Stimulated activated CD8-positive, alpha-beta memory T cell treated with anti-CD3 and anti-CD28 coated beads, Interleukin-7, amount 100 ng/mL, for 1 hour (primary cell): ENCODE measurements around the gene TMPRSS11D.

Experiments used
- DNase-seq, 2 donors: peaks; one replicate each; pipeline ENCODE4 v3.0.0-alpha.2; 2020; ENCODE audit warnings: low read depth in 2 of 2

The TMPRSS11D gene

DNA sequence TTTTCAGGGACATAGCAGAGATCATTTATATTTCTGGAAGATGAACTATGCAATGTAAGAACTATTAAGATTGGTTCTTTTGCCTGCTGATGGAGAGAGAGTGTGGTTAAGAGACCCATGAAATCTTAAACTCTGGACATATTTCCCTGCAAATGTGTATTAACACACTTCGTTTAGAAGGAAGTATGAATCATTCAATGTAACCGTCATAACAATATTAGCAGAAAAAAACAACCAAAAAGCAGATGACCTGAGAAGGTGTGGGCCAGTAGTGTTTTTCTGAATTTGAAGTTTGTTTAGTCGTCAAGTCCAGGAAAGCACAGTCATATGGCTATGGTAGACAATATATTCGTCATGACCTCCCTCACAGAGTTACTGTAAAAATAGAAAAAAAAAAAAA, 2.5 kb upstream of the TMPRSS11D start:
- DNase-seq: no peak

- DNase-seq: no peak
These were observed 2.0 kb upstream of the TMPRSS11D start for GRCh38 chr4:67885762-67886161.

- no peak for DNase-seq
These were observed 899 bp upstream of the TMPRSS11D start for GRCh38 chr4:67884701-67885100.

- DNase-seq: no peak
These were observed 344 bp downstream of the TMPRSS11D start for GRCh38 chr4:67883458-67883857.

- no peak for DNase-seq
These were observed 2.8 kb downstream of the TMPRSS11D start for GRCh38 chr4:67880866-67881610.

GRCh38 chr4:67879486-67879885, 4.3 kb downstream of the TMPRSS11D start:
- no peak for DNase-seq

- no peak for DNase-seq
These were observed 6.7 kb downstream of the TMPRSS11D start for GRCh38 chr4:67877086-67877485.

DNA sequence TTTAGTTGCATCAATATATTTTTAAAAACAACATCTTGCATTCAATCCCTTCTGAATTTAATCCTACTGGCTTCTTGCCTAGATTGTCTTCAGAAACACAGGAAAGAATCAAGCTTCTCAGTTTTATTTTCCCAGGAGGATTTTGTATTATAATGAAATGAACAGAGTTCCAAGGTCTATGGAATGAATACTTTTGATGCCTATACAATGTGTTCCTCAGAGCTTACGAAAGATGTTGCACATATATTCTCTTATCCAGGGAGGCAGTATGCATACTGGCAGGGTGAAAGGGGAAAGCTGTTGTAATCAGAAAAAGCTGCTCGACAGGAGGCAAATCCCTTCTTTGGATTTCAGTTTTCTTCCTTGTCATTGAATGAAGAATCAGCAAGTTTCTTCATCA, 8.8 kb downstream of the TMPRSS11D start:
- DNase-seq: no peak

DNA sequence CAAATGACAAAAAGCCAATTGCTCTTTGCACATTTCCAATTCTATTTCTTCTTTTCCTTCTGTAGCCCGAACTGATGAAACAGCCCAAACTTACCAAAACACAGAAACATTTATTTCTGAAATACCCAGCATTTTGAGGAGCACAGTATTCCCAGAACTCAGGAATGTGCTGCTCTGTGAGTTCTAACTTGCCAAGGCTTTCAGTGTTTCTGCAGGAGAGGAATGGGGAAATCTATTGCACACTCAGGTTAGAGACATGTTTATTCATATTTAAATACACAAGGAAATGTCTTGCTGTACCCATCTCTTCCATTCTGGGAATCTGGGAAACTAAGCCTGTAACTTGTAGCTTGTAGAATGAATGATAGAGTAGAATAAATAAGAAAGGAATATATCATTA, 10.7 kb downstream of the TMPRSS11D start:
- DNase-seq: no peak

GRCh38 chr4:67871867-67872266, 11.9 kb downstream of the TMPRSS11D start:
- DNase-seq: no peak

DNA sequence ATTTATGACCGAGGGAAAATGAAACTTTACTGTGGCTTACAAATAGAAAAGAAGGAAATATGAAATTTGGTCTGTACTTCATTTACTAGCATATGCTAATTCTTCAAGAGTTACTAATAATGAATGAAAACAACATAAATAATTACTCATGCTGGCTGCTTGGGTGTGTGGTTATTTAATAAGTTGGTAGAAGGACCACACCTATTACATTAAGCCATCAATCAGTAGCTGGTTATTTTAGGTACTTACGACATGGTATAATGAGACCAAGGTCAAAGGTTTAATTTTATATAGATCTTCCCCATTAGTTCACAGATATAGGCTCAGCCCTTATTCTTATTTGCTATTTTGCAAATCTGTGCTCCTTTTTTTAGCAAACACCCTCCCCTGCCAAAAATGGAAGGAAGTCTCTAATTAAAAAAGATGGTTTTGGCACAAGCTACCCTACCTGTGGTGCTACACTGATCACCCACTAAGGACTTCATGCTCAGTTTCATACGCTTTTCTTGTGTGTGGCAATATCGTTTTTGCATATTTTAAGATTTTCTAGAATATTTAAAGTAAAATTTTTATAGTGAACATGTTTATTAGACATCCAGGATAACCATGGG, 14.1 kb downstream of the TMPRSS11D start:
- DNase-seq: no peak

- no peak for DNase-seq
These were observed 22.3 kb downstream of the TMPRSS11D start for GRCh38 chr4:67861513-67861912.

DNA sequence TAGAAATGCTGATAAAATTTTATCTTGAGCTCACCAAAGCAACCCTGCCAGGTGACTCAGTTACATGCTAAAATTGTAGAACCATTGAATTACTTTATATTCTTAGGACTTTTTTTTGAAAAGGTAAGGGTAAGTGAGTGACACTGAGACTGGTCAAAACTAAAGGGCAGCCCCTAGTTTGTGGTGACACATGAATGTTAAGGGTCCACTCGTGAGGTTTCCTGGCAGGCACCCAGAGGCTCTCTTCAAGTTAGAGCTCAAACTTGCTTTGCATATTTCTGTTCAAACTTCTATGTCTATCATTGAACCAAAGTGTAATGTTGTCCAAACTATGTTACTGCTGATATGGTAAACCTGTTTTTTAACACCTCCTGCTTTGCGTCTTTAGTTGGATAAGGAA, 30.5 kb downstream of the TMPRSS11D start:
- DNase-seq: no peak

GRCh38 chr4:67820903-67821302, 62.9 kb downstream of the TMPRSS11D start:
- no peak for DNase-seq

GRCh38 chr4:67810011-67810410, 73.8 kb downstream of the TMPRSS11D start:
- no peak for DNase-seq

DNA sequence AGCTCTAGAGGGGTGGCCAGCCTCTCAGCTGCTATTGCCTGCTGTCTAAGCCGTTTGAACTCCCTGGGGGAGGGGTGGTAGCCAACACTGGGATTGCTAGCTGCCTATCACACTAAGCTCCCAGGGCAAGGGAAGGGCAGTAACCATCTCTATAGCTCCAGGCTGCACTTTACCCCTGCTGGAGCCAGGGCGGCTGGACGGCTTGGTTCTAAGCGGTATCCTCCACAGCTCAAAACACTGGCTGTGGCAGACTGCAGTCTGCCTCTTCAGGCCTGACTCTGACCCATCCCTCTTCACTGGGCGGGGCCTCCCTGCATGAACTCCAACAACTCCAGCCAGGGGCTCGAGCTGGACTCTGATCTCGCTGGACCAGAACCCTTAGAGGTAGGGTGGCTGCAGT, 74.3 kb downstream of the TMPRSS11D start:
- no peak for DNase-seq

DNA sequence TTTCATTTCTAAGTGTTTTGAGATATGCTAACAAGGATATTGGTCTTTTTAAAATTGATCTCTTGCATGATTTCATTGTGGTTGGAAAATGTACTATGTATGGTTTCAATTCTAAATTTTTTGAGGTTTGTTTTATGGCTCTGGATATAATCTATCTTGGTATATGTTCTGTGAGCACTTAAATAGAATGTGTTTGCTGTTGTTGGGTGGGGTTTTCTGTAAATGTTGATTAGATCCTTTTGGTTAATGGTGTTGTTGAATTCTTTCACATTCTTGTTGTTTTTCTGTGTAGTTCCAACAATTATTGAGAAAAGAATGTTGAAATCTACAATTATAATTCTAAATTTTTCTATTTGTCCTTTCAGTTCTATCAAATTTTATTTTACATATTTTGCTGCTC, 87.0 kb downstream of the TMPRSS11D start:
- DNase-seq: no peak

GRCh38 chr4:67790721-67791120, 93.1 kb downstream of the TMPRSS11D start:
- no peak for DNase-seq

DNA sequence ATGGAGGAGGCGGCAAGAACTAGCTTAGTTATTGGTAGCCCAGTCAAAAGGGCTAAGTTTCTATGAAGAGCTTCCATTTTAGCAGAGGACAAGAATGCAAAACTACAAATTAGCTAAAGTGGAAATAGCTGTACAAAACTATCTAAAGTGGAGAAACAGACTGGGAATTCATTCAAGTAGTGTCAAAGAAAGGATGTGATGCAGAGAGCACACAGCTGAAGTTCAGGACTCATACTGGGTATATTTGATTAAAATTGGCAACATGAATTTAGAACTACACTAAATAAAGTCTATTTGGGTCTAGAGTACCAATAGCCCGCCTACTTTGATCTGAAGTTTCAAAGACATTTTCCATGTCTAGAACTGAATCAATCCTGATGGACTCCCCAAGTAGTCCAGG, 96.5 kb downstream of the TMPRSS11D start:
- DNase-seq: no peak

GRCh38 chr4:67785528-67785927, 98.3 kb downstream of the TMPRSS11D start:
- DNase-seq: no peak

DNA sequence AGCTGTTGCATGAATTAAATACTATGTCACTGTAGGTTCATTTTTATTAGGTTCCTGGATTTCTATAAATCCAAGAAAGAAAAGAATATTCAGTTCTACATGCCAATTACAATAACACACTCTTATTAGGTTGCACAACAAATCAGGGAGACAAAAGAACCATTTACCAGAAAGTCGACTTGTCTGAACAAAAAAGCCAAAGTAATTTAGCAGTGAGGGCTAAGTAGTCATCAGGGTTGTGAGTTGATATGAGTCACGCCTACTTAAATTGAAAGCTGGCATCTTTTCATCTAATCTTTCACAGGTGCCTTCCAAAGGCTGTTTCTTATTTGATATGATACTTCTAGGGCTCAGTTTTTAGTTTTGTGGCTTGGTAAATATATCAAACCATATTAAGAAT, 104.2 kb downstream of the TMPRSS11D start:
- DNase-seq: no peak

DNA sequence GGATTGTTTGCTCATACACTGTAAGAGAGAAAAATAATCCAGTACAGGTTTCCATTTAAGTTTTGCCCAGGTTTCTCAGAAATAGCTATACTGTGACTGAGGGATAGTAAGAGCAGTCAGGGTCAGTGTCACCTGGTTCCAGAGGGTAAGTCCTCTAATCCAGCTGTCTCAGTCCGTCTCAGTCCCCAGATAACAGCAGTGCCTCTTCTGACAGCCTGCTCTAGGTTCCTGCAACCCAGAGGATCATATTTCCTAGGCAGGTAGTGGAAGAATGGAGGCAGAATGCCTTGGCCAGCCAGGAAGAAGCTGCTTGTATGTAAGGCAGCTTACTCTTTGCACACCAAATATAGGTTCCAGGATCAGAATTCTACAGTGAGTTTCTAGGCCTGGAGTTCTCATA, 107.1 kb downstream of the TMPRSS11D start:
- no peak for DNase-seq
